IPS-18c (cell line): Measurements from ENCODE around the gene SENP1.

Experiments
- H3K4me3 ChIP-seq: 2 replicates; pipeline ENCODE4 v1.7.0; 2013; ENCODE audit warnings: low read depth, mild to moderate bottlenecking, low read length, moderate library complexity; ENCODE audit not compliant: insufficient read depth
- H3K9me3 ChIP-seq: one replicate; pipeline ENCODE4 v1.6.1; 2013; ENCODE audit warnings: mild to moderate bottlenecking, low read length, moderate library complexity; ENCODE audit not compliant: control insufficient read depth, insufficient read depth

SENP1 gene

GRCh38 chr12:48031135-48031960, 74.5 kb downstream of the SENP1 start:
- no peak overlapping the region for H3K4me3 ChIP-seq
- H3K9me3 ChIP-seq = no peaks in the 10 kb centered on the region

DNA sequence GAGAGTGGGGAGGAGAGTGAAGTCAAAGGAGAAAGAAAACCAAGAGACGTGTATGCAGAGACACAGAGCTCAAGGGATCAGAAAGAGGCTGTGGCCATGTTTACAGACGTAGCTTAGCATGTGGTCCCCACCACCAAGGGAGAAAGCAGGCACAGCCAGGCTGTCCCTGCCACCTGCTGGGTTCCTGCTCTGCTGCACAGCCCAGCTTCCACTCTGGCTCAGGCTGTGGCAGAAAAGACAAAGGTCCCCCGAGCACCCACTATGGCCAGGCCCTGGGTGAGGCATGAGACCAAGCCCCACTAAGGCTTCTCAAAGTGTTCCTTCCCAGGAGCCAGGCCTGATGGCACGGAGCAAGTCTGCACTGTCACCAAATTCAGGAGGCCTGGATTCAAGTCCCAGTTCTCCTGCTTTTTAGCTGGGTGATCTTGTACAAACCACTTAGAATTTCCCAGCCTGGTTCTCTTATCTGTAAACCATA, 75.7 kb downstream of the SENP1 start:
- no peak overlapping the region for H3K4me3 ChIP-seq
- no peaks in the 10 kb centered on the region for H3K9me3 ChIP-seq

- Histone ChIP-seq H3K4me3 (no peak overlapping the region), H3K9me3 (no peaks in the 10 kb centered on the region)
Observed at GRCh38 chr12:48029491-48030172, 76.2 kb downstream of the SENP1 start.

GRCh38 chr12:48028541-48029431, 77.1 kb downstream of the SENP1 start:
- H3K4me3 ChIP-seq = no peak overlapping the region
- no peaks in the 10 kb centered on the region for H3K9me3 ChIP-seq

GRCh38 chr12:48027183-48028002, 78.5 kb downstream of the SENP1 start:
- H3K4me3 ChIP-seq = no peak overlapping the region
- no peaks in the 10 kb centered on the region for H3K9me3 ChIP-seq

GRCh38 chr12:48026060-48026827, 79.6 kb downstream of the SENP1 start:
- H3K9me3 ChIP-seq = no peaks in the 10 kb centered on the region

GRCh38 chr12:48025281-48025680, 80.6 kb downstream of the SENP1 start:
- Histone ChIP-seq H3K4me3 (no peak overlapping the region), H3K9me3 (no peaks in the 10 kb centered on the region)

More at GRCh38 chr12:48026060-48026827, 79.6 kb downstream of the SENP1 start:
- no peak overlapping the region for H3K4me3 ChIP-seq

DNA sequence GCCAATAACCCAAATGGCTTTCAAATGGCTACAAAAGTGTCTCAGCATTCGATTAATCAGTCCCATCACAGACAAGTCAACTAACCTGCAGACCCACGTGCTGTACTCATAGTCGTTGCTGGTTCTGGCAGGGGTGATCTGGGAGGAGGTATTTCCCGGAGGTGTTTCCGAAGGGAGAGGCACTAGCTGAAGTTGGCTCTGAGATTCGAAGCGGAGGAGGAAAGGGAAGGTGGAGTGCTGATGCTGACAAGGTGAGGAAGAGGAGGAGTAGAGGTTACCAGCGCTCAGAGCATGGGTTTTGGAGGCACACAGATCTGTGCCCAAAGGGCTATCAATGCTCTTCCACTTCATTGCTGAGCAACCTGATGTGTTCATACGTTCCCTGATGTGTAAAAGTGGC, 81.1 kb downstream of the SENP1 start:
- Histone ChIP-seq H3K9me3 (no peaks in the 10 kb centered on the region), H3K4me3 (no peak overlapping the region)

DNA sequence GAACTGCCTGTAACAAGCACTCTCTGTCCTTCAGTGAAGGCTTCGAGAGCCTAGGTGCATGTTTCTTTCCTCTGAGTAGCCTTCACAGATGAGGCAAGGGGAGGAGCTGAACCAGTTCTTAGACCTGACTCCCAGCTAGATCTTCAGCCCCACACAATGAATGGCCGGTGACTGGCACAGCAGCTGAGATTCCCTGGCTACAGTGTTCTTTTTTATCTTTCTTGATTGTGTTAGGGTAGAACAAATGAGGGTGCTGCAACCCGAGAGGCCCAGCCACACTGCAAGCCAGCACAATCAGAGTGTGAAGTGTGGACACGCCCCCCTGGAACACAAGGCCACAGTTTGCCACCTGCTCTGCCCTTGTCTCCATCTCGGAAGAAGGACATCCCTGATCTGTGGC, 82.5 kb downstream of the SENP1 start:
- Histone ChIP-seq H3K4me3 (no peak overlapping the region), H3K9me3 (no peaks in the 10 kb centered on the region)

DNA sequence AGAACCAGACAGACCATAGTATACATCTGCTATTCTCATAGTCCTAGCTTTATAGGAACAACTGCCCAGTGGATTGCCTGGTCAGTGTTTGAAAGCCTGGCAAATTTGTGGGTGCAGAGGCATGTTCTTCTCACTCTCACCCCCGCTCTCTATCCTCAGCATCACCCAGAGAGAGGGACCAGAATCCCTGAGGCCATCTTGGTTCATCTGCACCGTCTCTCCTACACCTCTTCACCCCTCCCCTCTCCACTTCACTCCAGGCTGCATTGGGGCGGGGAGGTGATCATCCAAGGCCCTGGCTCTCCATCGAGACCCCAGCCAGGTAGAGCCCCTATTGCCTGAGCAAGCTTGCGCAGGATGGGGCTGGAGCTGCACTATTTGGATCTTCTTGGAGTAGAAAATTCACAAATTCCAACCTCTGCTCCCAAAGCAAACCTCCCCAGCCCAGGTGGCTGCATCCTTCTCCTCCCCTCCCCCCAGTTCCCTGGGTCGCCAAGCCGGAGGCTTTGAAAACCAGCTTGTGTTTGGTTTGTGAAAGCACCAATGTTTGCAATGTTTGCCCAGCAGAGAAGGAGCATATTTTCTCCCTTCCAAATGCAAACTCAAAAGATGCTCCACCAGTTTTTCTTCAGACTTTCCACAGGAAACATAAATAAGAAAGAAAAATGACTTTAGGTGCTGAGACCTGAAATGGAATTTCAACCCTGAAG, 83.0 kb downstream of the SENP1 start:
- Histone ChIP-seq H3K9me3 (no peaks in the 10 kb centered on the region), H3K4me3 (no peak overlapping the region)

GRCh38 chr12:48022180-48022521, 83.7 kb downstream of the SENP1 start:
- H3K4me3 ChIP-seq = no peak overlapping the region
- no peaks in the 10 kb centered on the region for H3K9me3 ChIP-seq

DNA sequence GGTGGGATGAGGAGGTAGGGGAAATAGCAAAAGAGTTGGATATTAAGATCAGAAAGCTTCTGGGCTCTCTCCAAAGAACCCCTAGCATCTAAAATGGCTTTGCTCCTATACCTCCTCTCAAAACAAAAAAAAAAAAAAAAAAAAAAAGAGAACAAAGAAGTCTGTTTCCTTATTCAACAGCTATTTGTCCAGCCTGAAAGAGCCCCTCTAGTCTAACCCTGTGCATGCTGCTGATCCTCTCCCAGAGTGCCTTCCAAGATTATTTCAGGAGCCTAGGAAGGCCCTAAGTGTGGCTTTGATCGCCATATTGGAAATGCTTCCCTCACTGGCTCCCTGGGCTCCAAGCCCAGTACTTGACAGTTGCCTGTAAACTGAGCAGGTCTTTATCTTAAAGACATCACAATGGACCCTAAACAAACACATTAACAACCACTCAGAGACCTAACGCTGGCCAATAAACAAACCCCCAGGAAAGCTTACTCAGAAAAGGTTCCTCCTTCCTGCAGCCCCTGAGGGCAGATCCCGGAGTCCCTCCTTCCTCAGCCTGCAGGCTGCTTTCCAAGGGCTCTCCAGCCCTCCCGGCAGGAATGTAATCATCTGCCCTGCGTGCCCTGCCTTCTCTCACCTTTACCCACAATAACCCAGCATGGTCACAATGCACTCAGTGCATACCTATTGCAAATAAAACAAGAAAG, 84.2 kb downstream of the SENP1 start:
- H3K9me3 ChIP-seq = no peaks in the 10 kb centered on the region
- H3K4me3 ChIP-seq = no peak overlapping the region

GRCh38 chr12:48019639-48020265, 86.1 kb downstream of the SENP1 start:
- no peaks in the 10 kb centered on the region for H3K9me3 ChIP-seq
- H3K4me3 ChIP-seq = no peak overlapping the region

DNA sequence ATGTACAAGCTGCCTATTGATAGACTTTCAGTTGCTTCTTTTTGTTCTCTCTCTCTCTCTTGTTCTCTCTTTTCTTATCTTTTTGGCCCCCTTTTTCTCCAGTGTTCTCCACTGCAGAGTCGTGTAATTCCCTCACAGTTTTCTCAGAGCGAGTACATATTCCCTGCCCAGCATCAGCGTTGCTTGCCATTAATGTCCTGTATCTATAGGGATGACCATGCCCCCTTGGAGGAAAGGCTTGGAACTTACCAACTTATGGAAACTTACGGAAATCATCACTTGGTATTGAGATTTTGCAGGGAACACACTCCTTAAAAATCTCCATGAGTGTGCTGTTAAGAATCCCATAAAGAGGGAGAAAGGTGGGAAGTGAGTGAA, 87.3 kb downstream of the SENP1 start:
- H3K4me3 ChIP-seq = no peak overlapping the region
- H3K9me3 ChIP-seq = no peaks in the 10 kb centered on the region
